HCT116 (cell line): ENCODE results near the gene OTOGL. TPM values are rescaled to one million over a fixed set of nuclear protein-coding genes. Genes with fewer than 3 reads are reported as not detected.

Experiments
- ATAC-seq: fragments of 200-7000 bp; cut with Tn5 transposase; 2 replicates; pipeline ENCODE4 v1.9.1; 2020; ENCODE audit warnings: mild to moderate bottlenecking, moderate library complexity
- BruUV-seq: library from RNA; stranded (reverse); fragments of 400-500 nt; replicated peaks from 2 replicates; lab custom pipeline; 2021; lab: Mats Ljungman, UMichigan
- CTCF ChIA-PET: fragments of 300-600 bp; sonication (Branson Sonifier 250); formaldehyde crosslinking; loops from one replicate; lab custom pipeline; 2021; ENCODE audit warnings: antibody characterized with exemption; lab: Charles Lee
- POLR2A ChIA-PET: fragments of 300-600, 350-600 bp; sonication (Branson Sonifier 250); formaldehyde crosslinking; loops from one replicate; lab custom pipeline; 2021; ENCODE audit warnings: antibody characterized with exemption; lab: Charles Lee
- RAD21 ChIA-PET, 2 experiments: fragments of 300-600 bp; sonication (Branson Sonifier 250); formaldehyde crosslinking; loops; one replicate each; lab custom pipeline; 2023; ENCODE audit warnings: low total read pairs in 2 of 2; ENCODE audit not compliant: uncharacterized antibody in 2 of 2, unreplicated experiment in 2 of 2, low non-redundant PET in 1 of 2; lab: Charles Lee
- DNase-seq: peaks from one replicate; pipeline ENCODE4 v3.0.0-alpha.2; 2010; ENCODE audit warnings: low read depth, low spot score
- H2AFZ ChIP-seq: fragments of 200-600 bp; shearing (Covaris generic), sonication (generic); 2 replicates; pipeline ENCODE4 v1.6.1; 2017; ENCODE audit warnings: low read depth, mixed run types, mixed read lengths, antibody characterized with exemption, low read length; ENCODE audit not compliant: poor library complexity, severe bottlenecking
- H3K27ac ChIP-seq: 2 replicates; pipeline ENCODE4 v1.5.1; 2012; ENCODE audit warnings: low read depth, low read length
- H3K27me3 ChIP-seq: fragments of 200-600 bp; sonication (generic); 2 replicates; pipeline ENCODE4 v1.6.1; 2016; ENCODE audit warnings: mixed run types, low read length, mixed read lengths; ENCODE audit not compliant: insufficient read depth
- H3K36me3 ChIP-seq, 2 experiments: fragments of 200-500 bp in 1 of 2; fragments of 200-600 bp in 1 of 2; sonication (Bioruptor generic) in 1 of 2; sonication (generic) in 1 of 2; 2 replicates each; pipeline versions ENCODE4 v1.5.1 to v1.6.1; 2014 to 2016; ENCODE audit warnings: low read length in 2 of 2, inconsistent platforms in 1 of 2, mixed read lengths in 1 of 2, mixed run types in 1 of 2; ENCODE audit not compliant: insufficient read depth in 2 of 2, control insufficient read depth in 1 of 2
- H3K4me1 ChIP-seq, 2 experiments: fragments of 200-600 bp in 1 of 2; sonication (generic) in 1 of 2; 2 replicates each; pipeline versions ENCODE4 v1.5.1 to v1.6.1; 2012 to 2017; ENCODE audit warnings: low read length in 2 of 2, inconsistent platforms in 1 of 2, mild to moderate bottlenecking in 1 of 2, mixed read lengths in 1 of 2, mixed run types in 1 of 2, moderate library complexity in 1 of 2; ENCODE audit not compliant: insufficient read depth in 2 of 2, control insufficient read depth in 1 of 2
- H3K4me2 ChIP-seq: fragments of 200-600 bp; sonication (generic); 2 replicates; pipeline ENCODE4 v1.6.1; 2017; ENCODE audit warnings: mixed run types, low read length, mixed read lengths
- H3K4me3 ChIP-seq, 2 experiments: fragments of 200-600 bp in 1 of 2; sonication (generic) in 1 of 2; replicated peaks in 1 of 2; 2 replicates each; pipeline ENCODE4 v1.5.1; 2011 to 2016; ENCODE audit warnings: low read length in 2 of 2, control low read depth in 1 of 2, low read depth in 1 of 2, mild to moderate bottlenecking in 1 of 2, mixed read lengths in 1 of 2, mixed run types in 1 of 2
- H3K79me2 ChIP-seq: fragments of 200-600 bp; sonication (generic); 2 replicates; pipeline ENCODE4 v1.6.1; 2017; ENCODE audit warnings: mild to moderate bottlenecking, mixed run types, low read length, moderate library complexity, mixed read lengths; ENCODE audit not compliant: insufficient read depth
- H3K9ac ChIP-seq: fragments of 200-600 bp; sonication (generic); 2 replicates; pipeline ENCODE4 v1.6.1; 2016; ENCODE audit warnings: low read length, mixed read lengths
- H3K9me2 ChIP-seq: fragments of 200-600 bp; sonication (generic), shearing (Covaris generic); 2 replicates; pipeline ENCODE4 v1.6.1; 2017; ENCODE audit warnings: mixed run types, mild to moderate bottlenecking, moderate library complexity; ENCODE audit not compliant: insufficient read depth
- H3K9me3 ChIP-seq, 2 experiments: fragments of 200-500 bp in 1 of 2; fragments of 200-600 bp in 1 of 2; sonication (Bioruptor generic) in 1 of 2; sonication (generic) in 1 of 2; 2 replicates each; pipeline ENCODE4 v1.6.1; 2014 to 2017; ENCODE audit warnings: low read length in 2 of 2, mixed read lengths in 2 of 2, inconsistent platforms in 1 of 2, low read depth in 1 of 2, mild to moderate bottlenecking in 1 of 2, mixed run types in 1 of 2, moderate library complexity in 1 of 2; ENCODE audit not compliant: control insufficient read depth in 1 of 2, insufficient read depth in 1 of 2
- H4K20me1 ChIP-seq: fragments of 200-600 bp; sonication (generic), shearing (Covaris generic); 2 replicates; pipeline ENCODE4 v1.6.1; 2017; ENCODE audit warnings: mixed run types, mild to moderate bottlenecking, moderate library complexity; ENCODE audit not compliant: insufficient read depth
- CTCF ChIP-seq, 3 experiments: fragments of 200-600 bp in 1 of 3; sonication (generic) in 1 of 3; IDR thresholded peaks in 2 of 3; conservative IDR thresholded peaks in 1 of 3; 2 replicates each; pipeline ENCODE4 v1.5.1; 2012 to 2017; ENCODE audit warnings: low read depth in 2 of 3, low read length in 2 of 3, antibody characterized with exemption in 1 of 3, borderline replicate concordance in 1 of 3, control low read depth in 1 of 3, mild to moderate bottlenecking in 1 of 3, mixed read lengths in 1 of 3, mixed run types in 1 of 3, moderate library complexity in 1 of 3; ENCODE audit not compliant: insufficient read depth in 1 of 3
- EGR1 ChIP-seq: IDR thresholded peaks from 2 replicates; pipeline ENCODE4 v1.6.1; 2012; ENCODE audit warnings: low read depth
- ELF1 ChIP-seq: IDR thresholded peaks from 2 replicates; pipeline ENCODE4 v1.6.1; 2012; ENCODE audit warnings: low read depth, borderline replicate concordance
- EZH2 ChIP-seq: fragments of 200-600 bp; sonication (generic); IDR thresholded peaks from 2 replicates; pipeline ENCODE4 v1.6.1; 2017; ENCODE audit warnings: antibody characterized with exemption, mixed run types
- FOSL1 ChIP-seq: IDR thresholded peaks from 2 replicates; pipeline ENCODE4 v1.6.1; 2012; ENCODE audit warnings: low read depth
- POLR2A ChIP-seq: IDR thresholded peaks from 2 replicates; pipeline ENCODE4 v1.7.0; 2011; ENCODE audit warnings: borderline replicate concordance; ENCODE audit not compliant: insufficient read depth, insufficient read length; ENCODE audit errors: extremely low read depth
- SIN3A ChIP-seq: IDR thresholded peaks from 2 replicates; pipeline ENCODE4 v1.6.1; 2012; ENCODE audit warnings: low read depth
- intact Hi-C: fragments of 100-400 bp; cut with micrococcal nuclease; formaldehyde crosslinking; loops from 2 replicates; pipeline ENCODE4 v1.10.0; 2022
- total RNA-seq: library from RNA; stranded (reverse); gene quantifications from one replicate; pipeline ENCODE4 v1.2.1, GENCODE V29; 2021; ENCODE audit not compliant: unreplicated experiment

The OTOGL gene
- total RNA-seq, 1 experiment from 2014 or later, result not detected

- no peak overlapping the region for H3K4me2 ChIP-seq
- no peaks in the 10 kb centered on the region for H3K9me3 ChIP-seq
- BruUV-seq, result no TSS peak
- no peaks in the 10 kb centered on the region for H3K36me3 ChIP-seq
- intact Hi-C loops, result no loop called here
- no peak overlapping the region for H3K9ac ChIP-seq
- no peaks in the 10 kb centered on the region for H3K9me2 ChIP-seq
- DNase-seq (no peak), ATAC-seq (no peak)
- ChIA-PET POLR2A (no interaction called here), RAD21 (no interaction called here), CTCF (interaction anchor here (1.4 kb wide), 1 partner anchor 68 kb away, joined by 4 read pairs; no protein-coding TSS in a partner anchor)
- no peak overlapping the region for H3K4me3 ChIP-seq
- no peaks in the 10 kb centered on the region for H3K4me1 ChIP-seq
- no peaks in the 10 kb centered on the region for H3K27me3 ChIP-seq
- no peaks in the 10 kb centered on the region for H4K20me1 ChIP-seq
- no peaks in the 10 kb centered on the region for H3K79me2 ChIP-seq
- TF ChIP-seq POLR2A, result no peak
- TF ChIP-seq SIN3A, result no peak
- H2AFZ ChIP-seq, result no peak overlapping the region
- no peak overlapping the region for H3K27ac ChIP-seq
These were observed 163.4 kb downstream of the OTOGL start for GRCh38 chr12:80262771-80263170.

GRCh38 chr12:80264386-80264785 lies 165.0 kb downstream of the OTOGL start:
- ChIA-PET POLR2A (no interaction called here), CTCF (interaction anchor here (1.2 to 1.4 kb wide), 2 partner anchors 69 kb away, joined by 4 read pairs; no protein-coding TSS in a partner anchor), RAD21 (no interaction called here)
- H4K20me1 ChIP-seq, result no peaks in the 10 kb centered on the region
- no peaks in the 10 kb centered on the region for H3K27me3 ChIP-seq
- no peak overlapping the region for H3K4me3 ChIP-seq
- no peak overlapping the region for H3K9ac ChIP-seq
- H3K9me2 ChIP-seq, result no peaks in the 10 kb centered on the region
- no peak overlapping the region for H3K4me2 ChIP-seq
- H3K27ac ChIP-seq, result no peak overlapping the region
- intact Hi-C loops, result no loop called here
- H2AFZ ChIP-seq, result no peak overlapping the region
- no peaks in the 10 kb centered on the region for H3K36me3 ChIP-seq
- H3K79me2 ChIP-seq, result no peaks in the 10 kb centered on the region
- peaks cover 9 to 14% of the 10 kb centered on the region in 2 experiments for H3K4me1 ChIP-seq
- no TSS peak for BruUV-seq
- DNase-seq (no peak), ATAC-seq (no peak)
- H3K9me3 ChIP-seq, result no peaks in the 10 kb centered on the region
- no peak for TF ChIP-seq EGR1
- TF ChIP-seq ELF1, result no peak
- TF ChIP-seq CTCF (IDR thresholded peaks at IDR 0.05 in 2 of 3, conservative IDR thresholded peaks at IDR 0.05 in 1 of 3; ENCODE audit: borderline replicate concordance in 1 of 3, insufficient read depth in 1 of 3, low read depth in 2 of 3, low read length in 2 of 3), result no peak
- TF ChIP-seq FOSL1, result no peak
- no peak for TF ChIP-seq EZH2
